Limb (tissue), 2 donors: ENCODE data around the gene GPR87.

ENCODE experiments used
- DNase-seq, 2 donors: peaks; one replicate each; pipeline ENCODE4 v3.0.0-alpha.2; 2016; ENCODE audit errors: extremely low spot score in 2 of 2

Gene GPR87

DNA sequence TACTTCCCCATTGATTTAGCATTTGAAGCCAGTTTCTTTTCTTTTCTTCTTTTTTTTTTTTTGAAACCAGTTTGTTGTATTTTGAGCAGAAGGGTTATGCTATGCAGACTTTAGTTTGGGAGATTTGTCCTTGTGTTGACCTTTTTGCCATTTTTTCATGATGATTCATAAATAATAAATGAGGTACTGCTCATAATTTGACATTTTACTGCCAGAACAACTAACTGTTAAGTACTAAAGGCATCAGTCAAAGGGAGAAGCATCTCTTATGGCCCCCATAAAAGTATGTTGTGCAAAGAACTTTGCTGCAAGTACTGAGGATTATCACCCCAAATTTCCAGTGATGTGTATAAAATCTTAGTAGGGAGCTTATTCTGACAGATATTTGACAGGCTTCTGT is 1.7 kb upstream of the GPR87 start:
- DNase-seq: no peak

GRCh38 chr3:151315846-151316245 is 774 bp downstream of the GPR87 start:
- no peak for DNase-seq

DNA sequence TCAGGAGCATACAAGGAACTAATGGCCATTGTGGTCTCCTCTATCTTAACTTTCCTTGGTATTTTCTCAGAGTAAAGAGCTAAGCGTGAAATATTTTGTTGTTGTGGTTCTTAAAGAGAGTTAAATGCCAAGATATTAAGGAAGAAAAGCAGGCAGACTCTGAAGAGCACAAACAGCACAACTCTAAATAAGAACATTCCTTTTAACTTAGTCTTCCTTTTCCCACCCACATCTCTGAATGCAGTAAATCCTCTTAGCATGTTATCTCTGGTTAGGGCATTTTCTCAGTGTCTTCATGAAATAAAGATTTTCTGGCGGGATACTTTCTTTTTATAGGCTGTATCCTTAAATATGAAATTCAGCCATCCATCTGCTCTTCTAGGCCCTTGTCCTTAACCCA is 1.5 kb downstream of the GPR87 start:
- no peak for DNase-seq

GRCh38 chr3:151314593-151314992 is 2.0 kb downstream of the GPR87 start:
- DNase-seq: no peak

DNA sequence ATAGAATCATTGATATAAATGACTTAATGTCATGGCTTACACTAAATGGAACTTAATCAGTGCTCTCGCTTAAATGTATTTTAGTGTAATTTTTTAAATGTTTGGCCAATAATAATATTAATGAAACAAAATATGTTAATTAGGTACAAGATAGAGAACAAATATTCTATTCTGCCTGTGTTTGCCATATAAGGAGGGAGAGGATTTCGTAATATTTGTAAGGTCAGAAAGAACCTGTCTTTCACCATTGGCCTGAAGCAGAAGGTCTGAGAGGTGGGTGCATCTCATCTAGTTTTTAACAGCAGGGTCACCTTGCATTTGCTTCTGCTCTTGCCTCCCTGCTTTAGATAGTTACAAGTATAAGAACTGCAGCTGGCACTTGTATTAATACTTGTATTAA is 2.5 kb downstream of the GPR87 start:
- no peak for DNase-seq

DNA sequence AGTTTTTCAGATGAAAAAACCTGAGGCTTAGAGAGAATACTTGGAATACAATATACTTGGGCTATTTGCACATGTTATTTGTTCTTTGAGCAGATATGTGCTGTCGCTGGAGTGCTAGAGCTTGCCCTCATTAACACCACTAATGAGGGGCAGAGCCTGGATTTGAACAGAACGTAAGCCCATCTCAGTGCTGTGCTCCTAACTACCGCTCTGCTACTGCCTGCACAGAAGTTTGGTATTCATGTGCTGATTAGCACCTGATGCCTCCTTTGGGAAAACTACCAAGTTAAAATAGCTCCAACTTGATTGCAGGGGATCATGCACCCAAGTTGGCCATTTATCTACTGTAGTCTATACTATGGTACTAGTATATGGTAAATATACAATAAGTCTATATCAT is 3.6 kb downstream of the GPR87 start:
- DNase-seq: no peak

GRCh38 chr3:151309566-151309965 is 7.1 kb downstream of the GPR87 start:
- DNase-seq: no peak

- DNase-seq: no peak
Observed at GRCh38 chr3:151307583-151308488, 8.8 kb downstream of the GPR87 start.

- DNase-seq: no peak
Observed at GRCh38 chr3:151307131-151307530, 9.5 kb downstream of the GPR87 start.

- no peak for DNase-seq
Observed at GRCh38 chr3:151306168-151306810, 10.3 kb downstream of the GPR87 start.

DNA sequence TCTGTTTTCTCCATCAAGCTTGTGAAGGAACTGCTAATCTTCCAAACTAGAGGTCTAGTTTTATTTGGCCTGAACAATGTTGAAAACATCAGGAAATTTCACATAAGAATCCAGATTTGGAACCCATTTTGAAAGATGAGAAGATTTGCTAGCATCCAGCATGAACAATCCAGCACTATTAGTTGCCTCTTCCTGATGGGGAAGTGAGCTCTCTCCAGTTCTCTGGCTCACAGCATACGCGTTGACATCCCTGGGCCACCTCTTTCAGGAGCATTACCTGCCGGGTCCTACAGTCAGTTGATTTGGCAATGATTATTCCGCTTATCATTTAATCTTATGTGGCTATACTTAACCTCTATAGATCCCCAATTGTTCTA is 10.9 kb downstream of the GPR87 start:
- peak in 1 of 2 donors; percentile 22 for DNase-seq

- DNase-seq: peak in 1 of 2 donors; percentile 40
Observed at GRCh38 chr3:151305060-151305774, 11.4 kb downstream of the GPR87 start.

DNA sequence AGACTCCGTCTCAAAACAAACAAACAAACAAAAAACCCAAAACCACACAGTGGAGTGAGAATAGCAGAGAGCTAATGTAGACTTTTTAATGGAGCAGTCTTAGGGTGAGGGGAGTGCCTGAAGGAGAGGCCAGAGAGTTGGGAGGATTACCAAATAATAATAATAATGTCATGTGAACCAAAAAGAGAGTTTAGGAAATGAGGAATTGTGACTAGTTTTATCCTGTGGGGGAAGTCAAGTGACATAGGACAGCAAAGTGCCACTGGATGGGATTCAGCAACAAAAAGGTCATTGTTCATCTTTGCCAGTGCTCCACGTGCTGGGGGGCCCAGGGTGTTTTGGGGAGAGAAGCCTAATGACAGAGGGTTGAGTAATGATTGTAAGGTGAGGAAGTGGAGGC is 12.9 kb downstream of the GPR87 start:
- DNase-seq: no peak

- no peak for DNase-seq
Observed at GRCh38 chr3:151301787-151302186, 14.8 kb downstream of the GPR87 start.

- DNase-seq: no peak
Observed at GRCh38 chr3:151300539-151300938, 16.1 kb downstream of the GPR87 start.

DNA sequence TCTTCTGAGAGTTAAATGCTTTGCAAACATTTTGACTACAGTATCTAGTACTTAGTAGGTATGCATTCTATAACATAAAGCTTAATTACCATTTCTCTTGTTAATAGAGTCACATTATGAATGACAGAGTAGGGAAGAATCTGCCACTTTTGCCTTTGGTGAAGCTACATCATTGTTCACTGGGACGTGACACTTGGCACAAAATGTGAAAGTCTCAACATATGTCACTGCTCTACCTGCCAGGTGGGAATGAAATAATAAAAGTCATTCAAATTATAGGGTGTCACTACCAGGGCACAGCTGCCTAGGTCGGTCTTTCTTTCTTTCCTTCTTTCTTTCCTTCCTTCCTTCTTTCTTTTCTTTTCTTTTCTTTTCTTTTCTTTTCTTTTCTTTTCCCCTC is 17.6 kb downstream of the GPR87 start:
- no peak for DNase-seq

DNA sequence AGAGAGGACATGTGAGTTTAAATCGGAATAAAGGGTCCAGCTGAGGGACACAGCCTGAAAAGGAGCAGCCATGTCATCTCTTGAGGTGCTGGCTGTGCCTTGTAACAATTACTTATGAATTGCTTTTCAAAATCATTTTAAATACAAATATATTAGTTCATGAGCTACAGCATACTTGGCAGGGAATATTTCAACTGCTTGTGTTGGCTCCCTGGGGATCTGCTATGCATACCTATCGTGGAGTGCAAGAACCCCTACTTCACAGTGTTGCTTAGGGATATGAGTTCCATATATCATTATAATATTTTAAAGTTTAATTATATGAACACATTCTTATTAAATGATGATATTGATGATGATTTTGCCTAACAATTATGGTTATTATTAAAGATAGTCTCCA is 19.2 kb downstream of the GPR87 start:
- DNase-seq: no peak

DNA sequence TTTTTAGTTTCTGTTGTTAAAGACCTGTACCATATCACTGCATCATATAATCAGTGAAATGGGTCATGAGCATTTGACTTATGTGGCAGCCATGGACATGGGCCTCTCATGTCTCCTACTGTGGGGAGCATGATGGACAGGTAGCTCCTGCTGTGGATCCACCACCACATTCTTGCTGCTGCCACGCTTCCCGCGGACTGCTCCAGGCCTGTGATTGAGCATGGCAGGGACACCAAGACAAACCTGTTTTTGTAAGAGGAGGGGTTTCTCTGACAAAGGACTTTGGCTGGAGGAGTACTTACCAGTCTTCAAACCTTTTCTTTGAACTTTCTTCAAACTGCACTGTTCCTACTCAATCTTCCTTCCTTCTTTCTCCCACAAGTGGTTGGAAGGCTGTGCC is 20.4 kb downstream of the GPR87 start:
- no peak for DNase-seq

GRCh38 chr3:151293127-151293526 is 23.5 kb downstream of the GPR87 start:
- DNase-seq: no peak

DNA sequence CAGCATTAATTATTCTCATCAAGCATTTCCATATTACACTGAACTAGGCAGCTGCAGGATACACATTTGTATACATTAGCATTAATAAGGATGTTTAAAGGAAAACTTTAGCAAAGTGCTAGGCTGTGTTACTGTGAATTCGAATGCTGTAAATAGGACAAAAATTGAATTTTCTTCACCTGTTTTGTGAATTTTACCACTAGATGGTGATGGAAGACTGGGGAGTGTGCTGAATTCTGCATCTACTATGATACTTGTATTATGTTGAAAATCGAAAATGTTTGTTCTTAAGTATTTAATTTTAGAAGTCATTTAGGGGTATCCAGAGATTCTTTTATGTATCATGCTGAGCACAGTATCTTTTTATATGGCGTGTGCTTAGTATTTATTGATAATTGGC is 25.9 kb downstream of the GPR87 start:
- peak in 1 of 2 donors; percentile 39 for DNase-seq

DNA sequence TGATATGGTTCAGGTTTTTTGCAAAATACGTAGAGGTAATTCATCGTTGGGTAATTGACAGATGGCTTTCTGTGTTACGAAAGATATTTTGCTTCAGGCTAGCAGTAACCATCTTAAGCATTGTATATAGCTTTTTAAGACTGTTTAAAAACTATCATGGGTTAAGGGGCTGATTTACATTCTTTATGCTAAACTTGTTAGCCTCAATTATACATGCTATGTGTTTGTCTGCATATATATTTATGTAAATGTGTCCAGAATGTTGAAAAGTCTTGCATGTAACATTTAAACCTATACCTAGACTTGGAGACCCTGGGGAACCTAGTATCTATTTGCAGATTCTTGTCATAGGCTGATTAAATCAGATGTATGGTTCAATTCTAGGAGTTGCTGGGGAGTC is 27.2 kb downstream of the GPR87 start:
- DNase-seq: no peak

- DNase-seq: no peak
Observed at GRCh38 chr3:151285940-151286339, 30.7 kb downstream of the GPR87 start.
